A549 treated with AZD2906 at 1 μM for 4 hours (cell line): Measurements from ENCODE around the gene ABITRAM. TPM values are rescaled to one million over a fixed set of nuclear protein-coding genes. Genes with fewer than 3 reads are reported as not detected.

ENCODE experiments used
- total RNA-seq: library from RNA; stranded (reverse); fragments of 200-300 nt; extraction: Qiagen RNA extraction; gene quantifications from 5 replicates; pipeline ENCODE4 v1.2.3, GENCODE V29; 2022

Gene ABITRAM
- 20.0 to 24.3 TPM (median 20.9 TPM) in 5 replicates for total RNA-seq

DNA sequence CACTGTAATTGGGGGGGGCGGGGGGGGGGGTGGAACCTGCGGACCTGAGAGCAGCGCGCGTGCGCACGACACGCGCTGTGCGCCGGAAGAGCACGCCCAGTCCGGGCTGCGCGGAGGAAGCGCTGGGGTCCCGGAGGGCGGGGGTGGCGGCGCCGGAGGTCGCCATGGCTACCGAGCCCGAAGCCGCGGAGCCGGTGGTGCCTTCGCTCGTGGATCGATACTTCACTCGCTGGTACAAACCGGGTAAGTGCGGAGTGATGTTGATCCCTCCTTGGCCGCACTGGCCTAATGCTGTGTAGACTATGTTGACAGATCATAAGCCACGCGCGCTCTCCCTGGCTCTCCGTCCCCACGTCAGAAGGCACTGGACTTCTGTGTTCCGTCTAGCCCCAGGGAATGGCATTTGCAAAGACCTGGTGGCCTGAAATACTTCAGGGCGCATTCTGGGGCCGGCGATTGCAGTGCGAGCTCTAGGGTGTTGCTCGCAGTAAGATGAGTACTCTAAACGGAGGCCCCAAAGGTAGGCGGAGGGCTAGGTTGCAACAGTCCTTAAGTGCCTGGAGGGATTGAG is at the start of gene ABITRAM:
TSS of gene ABITRAM (plus strand) at position 78 of the 571 bp plus-strand sequence. CDS start at position 165, 87 bp downstream.

GRCh38 chr9:108933718-108934322 is 380 bp upstream of the ABITRAM start, which contains the start of gene ELP1:
TSS of gene ELP1 (minus strand) at chr9:108934124. CDS start at chr9:108931146, 2,978 bp downstream.

Other genes starting within 250 kb of the ABITRAM start
- 0.02 to 0.03 TPM in 2 of 5 replicates, not detected in the others for gene ACTL7B, start 78.4 kb upstream of the ABITRAM start, total RNA-seq
- gene ACTL7A, start 72.1 kb upstream of the ABITRAM start, total RNA-seq = not detected in 5 replicates
- 17.9 to 20.1 TPM (median 18.8 TPM) in 5 replicates for gene ELP1, start 276 bp upstream of the ABITRAM start, total RNA-seq
- 43.3 to 54.4 TPM (median 47.9 TPM) in 5 replicates for gene CTNNAL1, start 79.1 kb downstream of the ABITRAM start, total RNA-seq
- gene TMEM245, start 185.5 kb downstream of the ABITRAM start, total RNA-seq = 47.7 to 62.6 TPM (median 57.5 TPM) in 5 replicates
- gene FRRS1L, start 232.8 kb downstream of the ABITRAM start, total RNA-seq = 0.15 to 0.27 TPM (median 0.27 TPM) in 5 replicates